ENCODE results near the gene LRRC41.

DNA sequence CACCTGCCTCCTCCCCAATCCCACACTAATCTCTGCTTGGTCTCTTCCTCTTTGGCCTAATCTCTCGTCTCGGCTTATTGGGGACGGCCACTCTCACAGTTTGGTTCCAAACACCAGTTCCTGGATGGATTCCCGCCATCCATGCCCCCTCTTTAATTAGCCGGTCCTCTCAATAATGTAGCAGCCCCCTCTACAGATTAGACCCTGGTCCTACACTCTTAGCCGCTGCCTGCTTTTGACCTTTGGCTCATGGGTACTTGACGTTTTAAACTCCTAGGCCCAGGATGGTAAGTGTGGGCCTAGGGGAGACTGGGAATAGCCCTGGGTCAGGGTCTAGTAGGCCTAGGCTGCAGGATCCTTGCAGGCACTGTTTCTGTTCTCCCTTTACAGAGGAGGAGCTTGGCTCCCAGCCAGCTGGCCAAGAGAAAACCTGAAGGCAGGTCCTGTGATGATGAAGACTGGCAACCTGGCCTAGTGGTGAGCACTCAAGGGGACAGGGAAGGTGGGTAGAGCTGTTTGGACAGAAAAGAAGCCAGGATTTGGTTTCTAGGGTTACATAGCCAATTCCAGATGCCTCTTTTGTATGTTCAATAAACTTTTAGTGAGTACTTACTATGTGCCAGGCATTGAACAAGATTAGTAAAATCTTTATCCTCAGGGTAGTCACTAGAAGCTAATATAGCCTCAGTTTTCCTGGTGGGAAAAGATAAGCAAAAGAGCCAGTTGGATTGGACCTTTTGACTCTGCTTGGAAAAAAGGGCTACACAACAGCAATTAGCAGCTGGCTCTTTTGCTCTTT, 55.1 kb downstream of the LRRC41 start:
- TF ChIP-seq, protein P1, sequence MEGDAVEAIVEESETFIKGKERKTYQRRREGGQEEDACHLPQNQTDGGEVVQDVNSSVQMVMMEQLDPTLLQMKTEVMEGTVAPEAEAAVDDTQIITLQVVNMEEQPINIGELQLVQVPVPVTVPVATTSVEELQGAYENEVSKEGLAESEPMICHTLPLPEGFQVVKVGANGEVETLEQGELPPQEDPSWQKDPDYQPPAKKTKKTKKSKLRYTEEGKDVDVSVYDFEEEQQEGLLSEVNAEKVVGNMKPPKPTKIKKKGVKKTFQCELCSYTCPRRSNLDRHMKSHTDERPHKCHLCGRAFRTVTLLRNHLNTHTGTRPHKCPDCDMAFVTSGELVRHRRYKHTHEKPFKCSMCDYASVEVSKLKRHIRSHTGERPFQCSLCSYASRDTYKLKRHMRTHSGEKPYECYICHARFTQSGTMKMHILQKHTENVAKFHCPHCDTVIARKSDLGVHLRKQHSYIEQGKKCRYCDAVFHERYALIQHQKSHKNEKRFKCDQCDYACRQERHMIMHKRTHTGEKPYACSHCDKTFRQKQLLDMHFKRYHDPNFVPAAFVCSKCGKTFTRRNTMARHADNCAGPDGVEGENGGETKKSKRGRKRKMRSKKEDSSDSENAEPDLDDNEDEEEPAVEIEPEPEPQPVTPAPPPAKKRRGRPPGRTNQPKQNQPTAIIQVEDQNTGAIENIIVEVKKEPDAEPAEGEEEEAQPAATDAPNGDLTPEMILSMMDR (IDR thresholded peaks at IDR 0.05 in 8 of 11, conservative IDR thresholded peaks at IDR 0.05 in 3 of 11), result no peak
- no peak for TF ChIP-seq POLR2A (IDR thresholded peaks at IDR 0.05)

Measured in spleen (tissue), 7 donors.